ELR (cell line): ENCODE results near the gene ABCA13.

Experiments
- DNase-seq: peaks from one replicate; pipeline ENCODE4 v3.0.0-alpha.2; 2015; ENCODE audit warnings: low read depth

The ABCA13 gene

GRCh38 chr7:48366096-48366495 lies 194.8 kb downstream of the ABCA13 start:
- no peak for DNase-seq

DNA sequence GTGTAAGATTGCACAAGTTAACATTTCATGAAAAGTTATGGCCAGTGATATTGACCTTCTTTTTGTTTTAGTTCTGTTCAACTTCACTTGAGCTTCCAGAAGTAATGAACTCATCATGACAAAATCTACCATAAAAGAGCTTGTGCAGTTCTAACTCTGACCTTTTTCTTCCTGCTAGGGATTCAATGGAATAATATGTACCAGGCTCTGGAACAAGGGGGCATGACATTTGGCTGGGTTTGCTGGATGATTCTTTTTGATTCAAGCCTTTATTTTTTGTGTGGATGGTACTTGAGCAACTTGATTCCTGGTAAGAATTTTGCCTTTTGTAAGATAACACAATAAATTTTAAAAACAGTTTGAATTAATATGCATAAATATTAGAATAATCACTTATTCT lies 205.0 kb downstream of the ABCA13 start:
- no peak for DNase-seq

- no peak for DNase-seq
These were observed 209.7 kb downstream of the ABCA13 start for GRCh38 chr7:48380921-48381320.

- DNase-seq, result no peak
These were observed 210.3 kb downstream of the ABCA13 start for GRCh38 chr7:48381571-48381970.

DNA sequence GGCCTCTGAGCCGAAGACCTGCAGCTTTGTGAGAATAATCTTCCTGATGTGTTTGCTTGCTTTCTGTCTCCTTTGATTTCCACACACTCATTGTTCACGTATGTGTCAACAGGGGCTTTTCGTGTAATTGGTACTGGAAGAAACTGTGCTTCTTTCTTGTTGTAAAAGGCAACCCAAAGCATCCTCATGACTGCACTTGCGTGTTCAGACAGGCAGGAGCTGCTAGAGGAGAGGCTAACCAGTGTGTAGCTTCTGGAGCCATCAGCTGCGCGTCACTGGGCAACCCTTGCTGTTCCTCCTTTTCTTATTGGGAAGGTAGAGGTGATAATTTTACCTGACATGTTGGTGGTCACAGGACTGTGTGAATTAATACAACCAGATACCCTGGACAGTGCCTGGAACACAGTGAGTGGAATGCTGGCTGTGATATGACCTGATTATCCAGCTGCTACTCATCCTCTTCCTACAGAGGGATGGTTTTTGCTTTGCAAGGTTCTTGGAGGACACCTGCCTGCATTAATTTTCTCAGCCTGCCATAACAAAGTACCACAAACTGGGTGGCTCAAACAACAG lies 213.0 kb downstream of the ABCA13 start:
- no peak for DNase-seq

DNA sequence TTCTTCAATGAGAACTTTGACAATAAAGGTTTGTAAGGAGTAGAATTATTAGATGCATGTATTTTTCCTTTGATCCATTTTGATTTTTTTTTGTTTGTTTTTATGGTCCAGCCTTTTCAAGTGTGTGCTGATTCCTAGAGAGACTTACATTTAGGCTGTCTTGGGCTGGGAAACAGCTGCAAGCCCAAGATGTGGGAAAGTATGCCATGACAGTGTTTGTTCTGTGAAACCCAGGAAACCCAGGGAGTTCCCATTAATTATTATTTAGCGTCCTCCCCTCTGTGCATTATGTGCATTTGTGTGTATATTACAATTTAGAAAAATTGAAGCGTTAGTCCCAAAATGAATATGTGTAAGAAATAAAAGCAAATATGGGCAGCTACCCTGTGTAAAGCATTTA lies 216.7 kb downstream of the ABCA13 start:
- no peak for DNase-seq

GRCh38 chr7:48388911-48389310 lies 217.7 kb downstream of the ABCA13 start:
- DNase-seq, result no peak

DNA sequence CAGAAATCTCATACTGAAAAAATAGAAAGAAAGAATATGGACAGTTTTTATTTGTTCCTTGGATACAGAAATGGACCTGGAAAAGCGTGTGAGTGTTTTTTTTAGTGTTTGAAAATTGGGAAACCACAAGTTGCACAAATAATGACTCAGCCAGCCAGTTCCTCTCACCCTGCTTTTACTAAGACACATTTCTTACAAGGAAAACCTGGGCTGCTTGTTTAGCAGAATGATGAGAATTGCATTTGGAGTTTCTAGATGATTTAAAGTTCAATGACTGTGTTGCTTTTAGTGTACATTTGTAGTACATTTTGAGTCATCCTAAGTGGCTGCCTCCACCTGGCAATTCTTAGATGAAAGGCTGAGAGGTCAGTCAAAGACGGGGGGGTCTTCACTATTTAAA lies 218.7 kb downstream of the ABCA13 start:
- peak; percentile 7 for DNase-seq

DNA sequence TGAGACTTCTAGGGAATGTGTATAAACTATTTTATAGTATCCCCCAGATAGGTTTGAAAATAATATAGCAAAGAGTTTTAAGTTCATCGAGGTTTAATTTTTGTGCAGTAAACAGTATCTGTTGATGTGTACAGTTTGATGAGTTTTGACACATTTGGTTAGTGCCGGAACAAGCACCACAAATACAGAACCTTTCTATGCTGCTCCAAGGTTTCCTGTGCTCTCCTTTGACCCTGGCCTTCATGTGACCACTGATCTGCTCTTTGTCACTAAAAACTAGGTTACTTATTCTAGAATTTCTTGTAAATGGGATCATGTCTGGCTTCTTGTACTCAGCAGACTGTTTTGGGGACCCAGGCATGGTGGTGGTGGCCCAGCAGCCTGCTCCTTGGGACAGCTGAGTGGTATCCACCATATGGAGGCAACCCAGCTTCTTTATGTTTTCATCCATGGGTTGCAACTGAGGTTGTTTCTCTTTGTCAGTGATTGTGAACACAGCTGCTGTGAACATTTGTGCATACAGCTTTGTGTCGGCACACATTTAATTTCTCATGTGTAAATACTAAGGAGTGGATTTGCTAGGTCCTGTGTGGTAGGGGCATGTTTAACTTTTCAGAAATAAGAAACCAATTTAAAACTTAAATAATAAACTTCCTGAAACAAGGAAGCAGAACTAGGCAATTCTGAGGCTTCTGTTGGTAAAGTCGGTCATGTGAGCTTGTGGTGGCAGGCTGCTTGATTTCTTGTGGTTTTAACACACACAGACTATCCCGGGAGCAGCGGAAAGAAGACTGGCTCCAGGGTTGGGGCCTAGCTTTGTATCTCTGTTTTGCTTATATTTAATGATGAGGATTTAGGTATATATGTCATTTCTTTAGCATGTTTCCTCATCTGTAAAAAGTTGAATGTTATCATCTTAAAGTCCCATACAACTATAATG lies 219.4 kb downstream of the ABCA13 start:
- no peak for DNase-seq

DNA sequence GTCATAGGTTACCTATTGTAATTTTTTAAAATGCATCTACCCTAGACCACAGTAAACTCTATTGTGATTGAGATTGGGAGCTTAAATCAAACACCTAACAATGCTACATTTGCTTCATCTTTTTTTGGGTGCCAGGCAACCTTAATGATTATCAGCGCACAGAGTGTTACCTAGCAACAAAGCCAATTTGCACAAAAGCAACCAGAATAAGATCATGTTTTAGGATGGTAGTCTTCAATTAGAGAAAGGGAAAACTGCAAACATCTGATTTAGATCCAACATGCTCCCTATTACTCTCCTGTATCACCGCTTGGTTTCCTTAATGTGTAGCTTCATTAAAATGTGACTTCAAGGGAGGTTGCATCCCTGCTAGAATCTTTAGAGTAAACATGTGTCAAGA lies 226.9 kb downstream of the ABCA13 start:
- no peak for DNase-seq

GRCh38 chr7:48402721-48403120 lies 231.5 kb downstream of the ABCA13 start:
- no peak for DNase-seq

- no peak for DNase-seq
These were observed 237.5 kb downstream of the ABCA13 start for GRCh38 chr7:48408731-48409130.

DNA sequence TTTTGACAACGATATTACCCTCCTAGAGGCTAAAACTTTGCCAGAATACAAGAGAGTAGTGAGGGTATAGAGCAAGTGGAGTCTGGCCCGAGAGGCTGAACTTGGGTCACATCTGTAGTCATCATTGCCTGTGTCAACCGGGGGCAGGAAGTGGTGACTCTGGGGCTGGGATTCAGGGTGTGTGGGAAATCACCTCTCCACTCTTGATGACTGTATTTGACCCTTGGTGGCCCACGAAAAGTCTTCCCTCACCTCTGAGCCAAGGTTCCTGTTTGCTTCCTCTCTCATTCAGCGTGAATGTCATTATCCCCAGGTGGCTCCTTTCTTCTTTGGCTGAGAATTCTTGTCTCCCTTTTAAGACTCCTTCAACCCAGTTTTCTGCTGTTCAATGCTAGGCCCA lies 240.4 kb downstream of the ABCA13 start:
- no peak for DNase-seq

GRCh38 chr7:48414011-48414732 lies 242.9 kb downstream of the ABCA13 start:
- no peak for DNase-seq

DNA sequence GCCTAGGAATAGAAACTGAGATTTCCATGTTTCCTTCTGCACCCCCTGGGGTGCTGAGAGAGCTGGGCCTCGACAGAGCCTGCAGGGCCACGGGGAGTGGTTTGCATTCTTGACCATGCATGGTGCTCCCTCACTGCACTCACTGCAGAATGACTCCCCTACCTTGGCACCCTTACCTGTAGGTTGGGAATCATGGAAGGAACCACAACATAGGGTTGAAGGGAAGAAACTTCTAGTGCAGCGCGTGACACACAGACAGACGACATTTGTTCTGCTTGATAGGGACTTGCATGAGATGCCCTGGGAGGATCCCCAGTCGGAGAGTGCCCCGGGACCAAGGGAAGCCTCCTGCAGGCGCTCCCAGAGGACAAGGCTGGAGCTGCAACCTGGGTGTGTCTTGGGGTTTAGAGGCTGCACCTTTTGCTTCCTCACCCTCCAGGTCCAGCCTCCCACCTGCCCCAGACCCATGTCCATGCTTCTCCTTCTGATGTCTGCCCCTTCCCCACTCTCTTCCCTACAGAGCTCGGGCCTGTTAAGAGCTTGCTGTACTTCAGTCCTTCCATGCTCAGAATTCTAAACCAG lies 245.2 kb downstream of the ABCA13 start:
- DNase-seq, result no peak

DNA sequence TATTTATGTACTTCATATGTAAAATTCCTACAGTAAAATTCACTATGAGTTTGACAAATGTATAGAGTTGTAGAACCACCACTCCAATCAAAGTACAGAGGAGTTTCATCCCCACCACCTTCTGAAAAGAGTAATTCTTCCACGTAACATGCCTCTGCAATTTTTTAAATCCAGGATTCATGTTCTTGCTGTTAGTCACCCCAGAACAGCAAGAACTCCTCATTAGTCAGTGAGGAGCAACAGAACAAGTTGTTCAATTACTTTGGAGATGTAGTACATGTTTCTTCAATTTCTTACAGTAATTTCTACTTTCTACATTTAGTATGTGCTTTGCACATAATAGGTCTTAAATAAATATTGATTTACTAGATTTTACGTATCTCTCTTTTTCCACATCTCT lies 248.1 kb downstream of the ABCA13 start:
- DNase-seq, result no peak

GRCh38 chr7:48420206-48420605 lies 248.9 kb downstream of the ABCA13 start:
- no peak for DNase-seq

- peak; percentile 19 for DNase-seq
These were observed 250.1 kb downstream of the ABCA13 start for GRCh38 chr7:48421357-48421756.

- peak; percentile 23 for DNase-seq
These were observed 253.5 kb downstream of the ABCA13 start for GRCh38 chr7:48424731-48425130.

DNA sequence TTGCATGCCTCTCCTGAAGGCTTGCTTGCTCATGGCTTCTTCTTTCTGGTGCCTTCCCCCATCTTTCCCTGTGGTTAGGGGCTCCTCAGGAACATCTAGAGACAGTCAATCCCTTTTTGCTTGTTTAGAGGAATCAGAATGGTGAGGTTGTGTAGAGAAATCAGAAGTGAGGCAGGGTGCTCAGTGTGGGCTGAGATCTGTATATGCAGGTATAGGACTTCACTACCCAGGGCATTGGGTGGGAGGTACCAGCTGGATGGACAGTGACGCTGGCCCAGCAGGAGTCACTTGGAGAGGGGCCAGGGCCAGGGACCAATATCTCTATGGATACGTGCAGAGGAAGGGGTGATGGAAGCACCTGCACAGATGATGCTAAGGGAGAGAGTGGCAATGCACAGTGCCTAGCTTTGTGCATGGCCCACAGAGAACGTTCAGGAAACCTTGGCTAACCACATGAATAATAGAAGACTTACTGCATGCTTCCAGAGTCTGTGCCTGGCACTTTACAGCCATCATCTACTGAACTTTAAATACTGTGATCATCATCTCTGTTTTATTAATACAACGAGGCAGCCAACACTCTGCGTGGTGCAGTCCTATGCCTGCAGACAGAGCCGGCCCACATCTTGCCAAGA lies 255.2 kb downstream of the ABCA13 start:
- DNase-seq, result no peak

DNA sequence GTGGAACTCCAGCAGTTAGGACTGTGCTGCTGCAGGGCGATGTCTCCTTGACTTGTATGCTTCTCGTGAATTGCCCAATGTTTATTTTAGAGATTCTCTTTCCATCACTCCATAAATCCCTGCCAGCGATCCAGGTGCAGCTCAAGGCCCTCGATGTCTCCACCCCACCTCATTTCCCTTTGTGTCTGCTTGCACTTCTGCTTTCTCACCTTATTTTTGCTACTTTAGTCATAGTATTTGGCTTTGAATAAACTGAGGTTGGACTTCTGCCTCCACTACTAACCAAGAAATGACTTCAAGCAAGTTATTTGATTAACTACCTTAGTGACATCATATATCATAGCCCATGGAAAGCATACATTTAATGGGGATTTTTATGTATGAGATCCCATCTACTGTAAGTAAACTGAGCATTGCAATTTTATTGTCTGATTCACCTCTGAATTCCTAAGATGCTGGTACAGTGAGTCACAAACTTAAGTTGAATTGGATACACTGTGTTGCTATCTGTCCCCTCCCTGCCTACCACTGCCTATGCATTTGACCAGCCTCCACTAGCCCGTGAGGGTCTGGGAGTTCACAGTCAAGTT lies 255.8 kb downstream of the ABCA13 start:
- peak; percentile 67 for DNase-seq

DNA sequence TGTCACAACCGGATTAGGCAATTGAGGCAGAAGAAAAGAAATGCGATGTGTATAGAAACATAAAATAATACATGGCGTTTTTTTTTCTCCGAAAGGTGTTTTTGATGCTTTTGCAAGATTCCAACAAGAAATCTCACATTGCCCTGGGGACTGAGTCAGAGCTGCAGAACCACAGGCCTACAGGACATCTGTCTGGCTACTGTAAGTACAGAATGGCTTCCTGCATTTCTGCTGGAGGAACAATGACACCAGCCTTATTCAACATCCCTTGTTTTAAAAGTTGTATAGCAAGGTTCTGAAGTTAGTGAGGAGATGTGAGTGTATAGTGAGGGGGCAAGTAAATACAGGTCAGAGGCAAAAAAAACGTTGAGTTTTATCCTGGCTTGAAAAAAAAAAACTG lies 256.4 kb downstream of the ABCA13 start:
- DNase-seq, result peak; percentile 25
